ENCODE results near the gene ITPRID2. TPM values are rescaled to one million over a fixed set of nuclear protein-coding genes. Genes with fewer than 3 reads are reported as not detected.

The ITPRID2 gene
- total RNA-seq, 4 donors from 2014 or later: 38.7 to 91.9 (median 42.5) TPM

GRCh38 chr2:181847702-181848101 is 43.8 kb upstream of the ITPRID2 start:
- in situ Hi-C loops (cut with MboI; ENCODE audit: low sequenced_read_pairs in 4 of 4): no loop called here
- TF ChIP-seq POLR2A (IDR thresholded peaks at IDR 0.05) (no peak), CTCF (IDR thresholded peaks at IDR 0.05 in 4 of 5, conservative IDR thresholded peaks at IDR 0.05 in 1 of 5) (no peak)
- H3K27ac ChIP-seq: no peak overlapping the region
- H3K27me3 ChIP-seq: no peaks in the 10 kb centered on the region
- intact Hi-C loops (cut with DNase I; ENCODE audit: low total_unique reads): no loop called here
- no peaks in the 10 kb centered on the region for H3K9me3 ChIP-seq
- ATAC-seq: no peak
- H3K4me3 ChIP-seq: no peak overlapping the region
- DNase-seq: no peak
- H3K36me3 ChIP-seq: no peaks in the 10 kb centered on the region
- no peaks in the 10 kb centered on the region for H3K4me1 ChIP-seq

- Histone ChIP-seq H3K27me3 (no peaks in the 10 kb centered on the region), H3K27ac (no peak overlapping the region), H3K4me1 (no peaks in the 10 kb centered on the region), H3K9me3 (no peaks in the 10 kb centered on the region), H3K4me3 (no peak overlapping the region), H3K36me3 (no peaks in the 10 kb centered on the region)
- TF ChIP-seq CTCF (IDR thresholded peaks at IDR 0.05 in 4 of 5, conservative IDR thresholded peaks at IDR 0.05 in 1 of 5) (no peak), POLR2A (IDR thresholded peaks at IDR 0.05) (no peak)
- ATAC-seq (no peak), DNase-seq (no peak)
- in situ Hi-C loops (cut with MboI; ENCODE audit: low sequenced_read_pairs in 4 of 4): no loop called here
- intact Hi-C loops (cut with DNase I; ENCODE audit: low total_unique reads): no loop called here
These were observed 43.2 kb upstream of the ITPRID2 start for GRCh38 chr2:181848261-181848886.

- in situ Hi-C loops (cut with MboI; ENCODE audit: low sequenced_read_pairs in 4 of 4) (no loop called here), intact Hi-C loops (cut with DNase I; ENCODE audit: low total_unique reads) (no loop called here)
- Histone ChIP-seq H3K36me3 (no peaks in the 10 kb centered on the region), H3K9me3 (no peaks in the 10 kb centered on the region), H3K4me1 (no peaks in the 10 kb centered on the region), H3K27ac (no peak overlapping the region), H3K4me3 (no peak overlapping the region), H3K27me3 (no peaks in the 10 kb centered on the region)
- ATAC-seq: no peak
- TF ChIP-seq POLR2A (IDR thresholded peaks at IDR 0.05) (no peak), CTCF (IDR thresholded peaks at IDR 0.05 in 4 of 5, conservative IDR thresholded peaks at IDR 0.05 in 1 of 5) (no peak)
- DNase-seq: no peak
These were observed 41.9 kb upstream of the ITPRID2 start for GRCh38 chr2:181849601-181850000.

GRCh38 chr2:181850936-181851560 is 40.5 kb upstream of the ITPRID2 start:
- no peaks in the 10 kb centered on the region for H3K4me1 ChIP-seq
- no peaks in the 10 kb centered on the region for H3K9me3 ChIP-seq
- TF ChIP-seq POLR2A (IDR thresholded peaks at IDR 0.05) (no peak), CTCF (IDR thresholded peaks at IDR 0.05 in 4 of 5, conservative IDR thresholded peaks at IDR 0.05 in 1 of 5) (no peak)
- no peak overlapping the region for H3K4me3 ChIP-seq
- H3K27me3 ChIP-seq: no peaks in the 10 kb centered on the region
- no peak overlapping the region for H3K27ac ChIP-seq
- ATAC-seq (no peak), DNase-seq (no peak)
- no peaks in the 10 kb centered on the region for H3K36me3 ChIP-seq
- in situ Hi-C loops (cut with MboI; ENCODE audit: low sequenced_read_pairs in 4 of 4) (no loop called here), intact Hi-C loops (cut with DNase I; ENCODE audit: low total_unique reads) (no loop called here)
